ENCODE results near the gene TTF1.
A peak's percentile ranks its signal among the peaks of the same experiment; 100 is the strongest.

The TTF1 gene, protein sequence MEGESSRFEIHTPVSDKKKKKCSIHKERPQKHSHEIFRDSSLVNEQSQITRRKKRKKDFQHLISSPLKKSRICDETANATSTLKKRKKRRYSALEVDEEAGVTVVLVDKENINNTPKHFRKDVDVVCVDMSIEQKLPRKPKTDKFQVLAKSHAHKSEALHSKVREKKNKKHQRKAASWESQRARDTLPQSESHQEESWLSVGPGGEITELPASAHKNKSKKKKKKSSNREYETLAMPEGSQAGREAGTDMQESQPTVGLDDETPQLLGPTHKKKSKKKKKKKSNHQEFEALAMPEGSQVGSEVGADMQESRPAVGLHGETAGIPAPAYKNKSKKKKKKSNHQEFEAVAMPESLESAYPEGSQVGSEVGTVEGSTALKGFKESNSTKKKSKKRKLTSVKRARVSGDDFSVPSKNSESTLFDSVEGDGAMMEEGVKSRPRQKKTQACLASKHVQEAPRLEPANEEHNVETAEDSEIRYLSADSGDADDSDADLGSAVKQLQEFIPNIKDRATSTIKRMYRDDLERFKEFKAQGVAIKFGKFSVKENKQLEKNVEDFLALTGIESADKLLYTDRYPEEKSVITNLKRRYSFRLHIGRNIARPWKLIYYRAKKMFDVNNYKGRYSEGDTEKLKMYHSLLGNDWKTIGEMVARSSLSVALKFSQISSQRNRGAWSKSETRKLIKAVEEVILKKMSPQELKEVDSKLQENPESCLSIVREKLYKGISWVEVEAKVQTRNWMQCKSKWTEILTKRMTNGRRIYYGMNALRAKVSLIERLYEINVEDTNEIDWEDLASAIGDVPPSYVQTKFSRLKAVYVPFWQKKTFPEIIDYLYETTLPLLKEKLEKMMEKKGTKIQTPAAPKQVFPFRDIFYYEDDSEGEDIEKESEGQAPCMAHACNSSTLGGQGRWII

DNA sequence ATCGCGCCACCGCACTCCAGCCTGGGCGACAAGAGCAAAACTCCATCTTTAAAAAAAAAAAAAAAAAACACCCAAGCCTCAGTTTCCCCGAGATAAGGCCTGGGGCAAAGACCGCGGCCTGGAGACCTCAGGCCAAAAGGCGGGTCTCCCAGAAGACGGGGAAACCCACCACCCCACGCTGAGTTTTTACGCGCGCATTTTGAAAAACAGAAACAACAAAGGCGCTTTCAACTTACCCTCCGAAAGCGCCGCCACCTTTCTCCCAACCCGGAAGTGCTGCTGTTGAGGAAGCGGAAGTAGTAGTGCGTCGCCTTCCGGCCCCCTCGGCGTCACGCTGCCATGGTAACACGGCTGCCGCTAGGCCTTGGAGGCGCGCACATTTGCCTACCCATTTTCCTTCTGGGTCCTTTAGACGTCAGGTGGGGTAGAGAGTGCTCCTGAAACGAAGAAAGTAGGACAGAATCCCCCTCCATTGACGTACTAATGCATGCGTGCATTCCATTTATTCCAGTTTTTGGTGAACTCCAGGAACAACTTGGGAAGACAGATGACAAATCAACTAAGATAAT is at the start of gene TTF1:
Gene TTF1, minus strand, starts transcription at position 287 of the 569 bp plus-strand sequence. CDS start 4,019 bp downstream, outside the sequence.
- peak; percentile 93 to 94 for DNase-seq

DNA sequence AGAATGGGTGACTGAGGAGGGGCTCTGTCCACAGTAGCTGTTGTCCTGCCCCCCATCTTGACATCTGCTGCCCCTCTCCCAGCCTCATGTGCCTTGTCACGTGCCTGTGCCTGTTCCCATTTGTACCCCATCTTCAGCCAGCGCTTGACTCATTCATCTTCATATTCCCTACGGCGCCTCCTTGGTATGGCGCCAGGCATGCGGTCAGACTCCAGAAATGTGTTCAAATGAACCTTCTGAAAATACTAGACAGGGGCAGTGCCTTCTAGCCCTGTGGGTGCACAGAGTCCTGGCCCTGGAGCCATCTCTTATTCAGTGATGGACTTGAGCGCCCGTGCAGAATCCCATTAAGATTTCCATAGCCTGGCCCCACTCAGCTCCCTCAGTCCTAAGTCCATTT is 49.6 kb upstream of the TTF1 start:
- no peak for DNase-seq

DNA sequence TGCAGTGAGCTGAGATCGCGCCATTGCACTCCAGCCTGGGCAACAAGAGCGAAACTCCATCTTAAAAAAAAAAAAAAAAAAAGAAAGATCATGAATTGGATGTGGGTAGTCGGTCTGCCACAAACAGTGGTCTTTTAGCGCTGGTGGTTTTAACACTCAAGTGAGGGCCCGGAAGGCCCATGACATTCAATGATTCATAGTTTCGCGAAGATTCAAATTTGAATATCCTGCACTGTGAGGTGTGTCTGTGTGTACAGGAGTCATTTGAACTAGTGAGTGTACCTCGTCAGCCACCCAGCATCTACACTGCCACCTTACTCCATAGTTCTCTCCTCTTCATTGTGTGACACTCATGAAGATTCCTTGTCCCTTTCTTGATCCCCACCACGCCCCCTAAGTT is 44.6 kb upstream of the TTF1 start:
- DNase-seq, result no peak

DNA sequence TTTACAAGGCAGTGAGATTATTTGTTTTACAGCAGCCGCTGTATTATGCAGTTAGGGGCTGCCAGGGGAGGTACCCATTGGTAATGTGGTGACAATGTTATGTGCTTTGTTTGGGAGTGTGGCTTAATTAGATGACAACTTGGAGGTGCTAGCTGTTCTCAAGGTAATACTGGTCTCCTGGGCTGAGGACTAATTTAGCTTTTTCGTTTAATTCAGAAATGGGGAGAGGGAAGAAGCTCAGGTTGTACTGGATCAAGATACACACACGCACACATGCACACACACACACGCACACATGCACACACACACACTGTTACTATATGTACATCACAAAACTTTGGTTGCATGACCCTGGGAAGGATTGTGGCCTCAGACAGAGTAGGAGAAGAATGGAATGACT is 41.3 kb upstream of the TTF1 start:
- DNase-seq, result no peak

DNA sequence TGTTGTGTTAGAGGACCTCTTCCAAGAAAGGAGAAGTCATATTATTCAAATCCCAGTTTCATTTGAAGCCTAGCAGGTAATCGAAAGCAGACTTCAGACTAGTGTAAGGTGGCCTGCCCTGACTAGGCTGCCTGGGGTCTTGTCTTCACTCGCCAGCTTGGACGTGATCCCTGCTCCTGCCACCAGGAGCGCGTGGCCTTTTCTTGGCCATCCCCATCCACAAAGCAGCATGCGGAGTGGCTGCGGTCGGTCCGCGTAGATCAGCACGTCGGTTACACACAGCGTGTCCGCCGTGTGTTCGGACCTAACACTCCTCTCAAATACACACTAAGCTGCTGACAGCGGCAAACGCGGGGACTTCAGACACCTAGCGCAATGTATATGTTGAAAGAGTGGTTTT is 40.7 kb upstream of the TTF1 start:
- DNase-seq, result no peak

DNA sequence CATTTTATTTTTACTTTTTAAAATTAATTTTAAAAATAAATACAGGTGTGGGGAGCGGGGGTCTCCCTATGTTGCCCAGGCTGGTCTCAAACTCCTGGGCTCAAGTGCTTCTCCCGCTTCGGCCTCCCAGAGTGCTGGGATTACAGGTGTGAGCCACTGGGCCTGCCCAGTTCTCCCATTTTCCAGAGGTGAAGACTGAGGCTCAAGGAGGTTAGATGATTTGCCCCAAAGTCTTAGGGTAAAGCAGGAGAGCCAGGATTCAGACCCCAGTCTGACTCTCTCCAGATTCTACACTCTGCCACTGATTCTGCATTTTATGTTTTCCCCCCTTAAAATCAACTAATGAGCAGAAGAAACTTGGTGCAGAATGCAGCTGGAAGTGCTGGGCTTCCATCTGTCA is 40.2 kb upstream of the TTF1 start:
- no peak for DNase-seq

DNA sequence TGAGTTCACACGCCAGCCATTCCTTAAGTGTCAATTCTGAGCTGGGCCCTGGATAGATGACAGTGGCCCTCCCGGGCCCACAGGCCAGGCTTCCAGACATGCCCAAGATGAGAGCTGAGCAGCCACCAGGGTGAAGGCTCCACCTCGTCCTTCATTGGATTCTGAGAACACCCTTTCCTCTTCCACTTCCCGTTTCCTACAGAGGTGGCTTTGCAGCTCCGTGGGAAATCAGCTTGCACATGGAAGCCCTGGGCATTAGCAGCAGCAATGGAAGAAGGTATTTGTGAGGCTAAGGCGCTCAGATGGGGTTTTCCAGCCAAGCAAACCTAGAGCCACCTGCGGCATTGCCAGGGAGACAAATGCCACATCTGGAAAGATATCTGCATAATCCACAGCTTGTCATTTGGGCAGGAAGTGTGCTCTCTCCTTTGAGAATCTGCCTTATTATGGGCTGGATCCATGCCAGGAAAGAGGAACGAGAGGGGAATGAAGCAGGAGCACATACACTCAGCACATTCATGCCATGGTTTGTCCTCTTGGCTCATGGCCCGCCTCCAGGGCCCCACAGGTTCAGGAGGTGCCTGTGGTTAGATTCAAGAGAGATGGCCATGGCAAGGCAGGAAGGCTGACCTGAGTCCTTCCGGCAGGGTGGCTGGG is 37.4 kb upstream of the TTF1 start:
- no peak for DNase-seq

DNA sequence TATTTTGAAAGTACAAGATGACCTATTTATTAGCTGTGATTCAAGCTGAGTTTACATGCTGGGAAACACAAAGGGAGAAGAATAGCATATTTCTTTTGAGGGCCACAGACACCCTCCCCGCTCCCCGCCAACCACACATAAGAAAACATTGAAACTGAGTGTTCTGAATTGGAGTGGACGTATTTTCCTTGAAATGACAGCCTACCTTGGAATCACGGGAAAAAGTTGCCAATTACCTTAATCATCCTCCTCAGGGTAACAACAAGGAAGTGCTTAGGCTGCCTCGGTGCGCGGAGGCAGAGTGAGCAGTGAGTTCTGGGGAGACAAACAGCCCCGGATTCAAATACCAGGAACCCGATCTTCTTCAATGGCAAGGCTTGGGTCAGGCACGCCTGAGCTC is 34.8 kb upstream of the TTF1 start:
- no peak for DNase-seq

DNA sequence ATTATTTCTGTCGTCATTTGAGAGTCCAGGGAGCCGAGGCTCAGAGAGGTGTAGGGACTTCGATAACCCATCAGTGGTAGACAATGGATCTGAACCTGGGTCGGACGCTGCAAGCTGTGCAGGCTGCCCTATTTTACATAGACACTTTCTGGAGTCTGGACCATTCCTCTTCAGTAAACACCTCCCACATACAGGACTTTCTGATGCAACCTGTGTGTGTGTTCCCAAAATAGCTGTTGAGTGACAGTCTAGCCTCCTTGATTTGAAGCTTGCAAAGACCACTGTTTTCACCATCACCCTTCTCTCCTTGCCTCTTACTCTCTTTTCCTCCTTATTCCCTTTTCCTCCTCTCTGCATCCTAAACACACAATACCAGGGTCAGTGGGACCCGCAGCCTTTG is 34.1 kb upstream of the TTF1 start:
- no peak for DNase-seq

DNA sequence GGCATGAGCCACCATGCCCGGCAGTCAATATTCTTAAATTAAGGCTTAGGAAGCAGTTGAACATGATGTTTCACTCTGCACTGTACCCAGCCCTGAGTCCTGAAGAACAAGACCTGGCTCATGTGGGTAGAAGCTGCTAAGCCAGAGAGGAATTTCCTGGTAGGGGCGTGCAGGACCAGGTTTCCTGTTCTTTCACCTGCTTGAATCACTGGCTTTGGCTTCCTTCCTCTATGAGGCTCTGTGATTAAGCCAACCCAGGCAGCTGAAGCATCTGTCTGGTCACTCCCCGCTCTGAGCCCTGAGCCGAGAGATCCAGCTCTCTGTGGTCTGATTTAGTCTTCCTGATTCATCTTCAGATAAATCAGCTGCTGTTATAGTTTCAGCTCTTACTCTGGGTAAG is 32.5 kb upstream of the TTF1 start:
- no peak for DNase-seq

DNA sequence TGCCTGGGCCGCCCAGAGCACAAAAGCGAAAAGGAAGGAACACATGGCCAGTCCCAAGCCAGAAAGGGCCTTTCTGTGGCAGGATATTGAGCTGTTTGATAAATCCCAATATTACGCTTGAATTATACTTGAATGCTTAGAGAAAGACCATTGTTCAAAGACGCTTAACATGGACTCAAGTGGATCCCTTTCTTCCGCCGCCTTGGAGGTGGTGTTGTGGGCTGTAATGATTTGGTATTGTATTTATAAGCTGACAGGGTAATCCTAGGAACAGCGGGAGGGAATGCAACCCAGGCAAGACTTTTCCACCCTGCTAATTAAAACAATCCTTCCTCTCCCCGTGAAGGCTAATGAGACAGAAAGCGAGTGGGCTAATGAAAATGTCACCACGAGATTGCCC is 28.2 kb upstream of the TTF1 start:
- DNase-seq, result no peak

DNA sequence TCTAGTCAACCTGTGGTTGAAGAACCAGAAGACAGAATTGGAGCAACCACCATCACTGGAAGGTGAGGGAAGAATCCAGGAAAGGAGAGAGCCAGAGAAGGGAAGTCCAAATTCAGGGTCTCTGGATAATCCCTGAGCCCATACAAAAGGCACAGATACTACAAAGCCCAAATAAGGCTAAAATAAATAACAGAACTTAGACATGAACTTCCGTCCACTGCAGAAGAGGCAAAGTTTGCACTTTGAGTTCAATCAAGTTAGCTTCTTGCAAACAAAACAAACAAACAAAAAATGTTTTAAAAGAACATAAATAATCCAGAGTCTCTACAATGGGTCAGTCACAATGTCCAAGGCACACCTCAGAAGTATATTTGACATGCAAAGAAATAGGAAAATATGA is 24.4 kb upstream of the TTF1 start:
- no peak for DNase-seq

DNA sequence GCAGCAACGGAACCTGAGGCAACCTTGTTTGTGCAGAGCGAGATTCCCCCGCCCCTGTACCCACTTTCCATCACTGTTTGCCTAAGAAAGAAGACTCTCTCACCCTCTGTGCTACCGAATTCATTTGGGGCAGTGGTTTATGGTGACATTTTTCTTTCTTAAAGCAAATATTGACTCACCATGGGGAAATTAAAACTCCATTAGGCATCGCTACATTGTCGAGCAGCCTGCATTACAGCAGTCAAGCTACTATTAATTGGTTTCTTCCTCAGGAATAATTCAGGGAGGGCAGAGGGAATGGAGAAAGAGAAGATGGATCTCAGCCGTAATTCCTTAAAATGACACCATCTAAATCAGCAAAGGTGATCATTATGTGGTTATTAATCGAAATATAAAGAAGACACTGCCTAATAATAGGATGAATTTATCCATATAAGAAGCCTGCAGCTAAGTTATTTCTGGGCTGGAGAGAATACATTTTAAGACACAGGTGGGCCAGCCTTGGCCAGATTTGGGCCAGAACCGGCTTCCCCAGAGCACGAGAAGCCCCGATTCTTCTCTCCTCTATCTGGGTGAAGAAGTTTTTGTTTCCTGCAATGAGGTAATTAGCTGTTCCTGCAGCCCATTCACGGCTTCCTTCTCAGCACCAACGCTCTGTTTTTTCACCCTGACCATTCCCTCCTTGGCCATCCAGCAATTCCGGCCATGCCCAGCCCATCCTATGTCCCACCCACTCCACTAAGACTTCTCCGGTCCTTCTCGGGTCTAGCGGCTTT is 20.2 kb upstream of the TTF1 start:
- no peak for DNase-seq

DNA sequence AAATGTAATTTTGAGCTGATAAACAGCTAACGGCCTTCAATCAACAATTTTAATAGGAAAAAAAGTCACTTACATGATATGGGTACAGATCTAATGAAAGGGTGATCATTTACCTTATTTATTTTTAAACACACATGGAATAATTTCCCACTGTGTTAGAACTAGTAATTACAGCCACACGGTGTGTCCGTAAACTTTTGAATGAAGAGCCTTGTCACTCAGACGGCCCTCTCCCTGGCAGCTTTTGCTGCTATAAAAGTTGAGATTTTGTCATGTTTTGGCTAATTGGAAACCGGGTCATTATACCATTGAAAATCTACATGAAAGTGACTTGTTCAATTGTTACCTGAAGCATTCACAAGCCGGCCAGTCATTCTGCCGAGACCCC is 19.0 kb upstream of the TTF1 start:
- DNase-seq, result no peak

DNA sequence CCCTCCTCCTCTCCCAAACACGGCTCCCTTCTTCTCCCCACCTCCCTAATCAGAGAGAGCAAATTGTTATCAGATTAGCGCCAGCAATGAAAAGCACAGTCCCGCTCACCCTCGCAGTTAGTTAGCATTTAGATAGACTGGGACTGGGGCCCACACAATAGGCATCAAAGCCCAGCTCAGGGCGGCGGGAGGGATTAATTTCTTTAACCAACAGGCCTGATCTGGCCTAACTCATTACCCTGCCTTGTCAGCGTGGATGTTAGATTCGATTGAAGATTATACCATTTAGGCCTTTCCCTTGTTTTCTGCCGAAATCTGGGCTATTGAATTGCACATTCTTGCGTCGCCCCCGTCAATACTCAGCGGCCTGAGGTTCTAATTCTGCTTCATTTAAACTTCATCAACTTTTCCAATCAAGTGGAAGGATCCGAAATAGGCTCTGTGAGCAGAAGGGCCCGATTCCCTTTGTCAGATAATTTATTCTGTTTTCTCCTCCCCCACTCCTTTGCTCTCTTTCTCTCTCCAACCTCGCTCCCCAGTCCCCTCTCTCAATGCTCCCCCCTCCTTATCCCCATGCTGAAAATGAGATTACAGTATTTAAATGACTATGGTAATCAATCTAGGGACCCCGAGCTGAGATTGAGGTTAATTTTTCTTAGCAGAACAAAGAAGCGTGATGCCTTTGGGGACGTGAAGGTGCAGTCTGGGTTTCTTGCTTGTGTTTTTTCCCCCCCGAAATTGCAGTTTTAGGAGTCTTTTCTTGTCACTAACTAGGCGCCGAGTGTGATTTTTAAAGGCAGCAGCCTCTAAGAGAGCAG is 18.4 kb upstream of the TTF1 start:
- no peak for DNase-seq

DNA sequence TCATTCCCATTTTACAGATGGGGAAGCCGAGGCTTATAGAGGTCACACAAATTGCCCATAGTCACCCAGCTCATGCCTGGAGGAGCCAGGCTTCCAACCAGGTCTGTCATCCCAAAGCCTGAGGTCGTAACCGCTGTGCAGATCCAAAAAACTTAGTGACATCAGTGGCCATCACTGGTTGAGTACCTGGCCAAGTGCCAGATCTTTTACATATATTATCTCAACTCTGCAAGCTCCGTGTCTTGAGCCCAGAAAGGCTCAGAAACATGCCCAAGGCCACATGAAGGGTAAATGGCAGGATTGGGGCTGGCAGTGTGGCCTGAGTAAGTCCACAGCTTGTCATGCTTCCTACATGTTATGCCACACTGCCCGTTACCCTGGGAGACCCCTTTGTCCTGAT is 16.9 kb upstream of the TTF1 start:
- no peak for DNase-seq

DNA sequence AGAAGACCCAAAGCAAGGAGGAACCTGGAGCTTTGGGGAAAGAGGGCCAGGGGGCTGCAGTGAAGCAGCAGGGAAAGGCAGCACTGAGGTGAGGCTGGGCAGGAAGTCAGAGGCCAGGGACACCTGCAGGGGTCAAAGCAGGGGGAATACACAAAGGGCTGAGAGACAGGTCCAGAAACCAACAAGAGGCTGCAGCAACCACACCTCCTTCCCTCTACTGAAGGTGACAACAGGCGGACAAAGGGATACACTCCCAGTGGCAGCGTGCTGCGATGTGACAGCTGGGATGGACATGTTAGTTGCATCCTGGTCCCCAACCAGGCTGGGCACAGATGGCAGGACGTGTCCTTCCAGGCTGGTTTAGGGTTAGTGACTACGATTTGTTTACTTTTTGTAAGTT is 15.9 kb upstream of the TTF1 start:
- DNase-seq, result no peak

DNA sequence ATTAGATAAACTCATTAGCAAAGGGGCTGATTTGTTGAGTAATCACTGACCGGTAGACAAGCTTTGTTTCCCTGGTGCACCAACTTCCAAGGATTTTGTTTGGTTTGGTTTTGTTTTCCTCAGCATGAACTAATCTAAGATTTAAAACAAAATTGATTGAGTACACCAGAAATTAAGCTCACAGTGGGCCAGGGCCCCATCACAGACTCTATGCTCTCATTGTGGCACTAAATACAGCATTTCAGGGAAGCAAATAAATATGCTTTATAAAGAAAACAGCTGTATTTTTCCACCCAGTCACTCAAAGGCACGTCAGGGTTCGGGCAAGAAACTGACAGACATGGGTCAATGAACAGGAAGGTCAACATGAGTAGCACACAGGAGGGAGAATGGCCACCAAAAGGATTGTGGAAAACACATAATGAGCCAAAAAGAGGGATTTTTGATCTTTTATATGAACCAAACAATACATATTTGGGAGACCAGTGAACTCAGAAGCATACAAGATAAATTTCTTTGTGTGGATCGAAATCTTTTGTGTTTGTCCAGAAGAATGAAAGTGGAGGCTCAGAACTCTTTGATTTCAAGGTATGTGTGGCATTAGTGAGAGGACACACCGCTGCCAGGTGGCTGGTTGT is 12.2 kb upstream of the TTF1 start:
- DNase-seq, result no peak

DNA sequence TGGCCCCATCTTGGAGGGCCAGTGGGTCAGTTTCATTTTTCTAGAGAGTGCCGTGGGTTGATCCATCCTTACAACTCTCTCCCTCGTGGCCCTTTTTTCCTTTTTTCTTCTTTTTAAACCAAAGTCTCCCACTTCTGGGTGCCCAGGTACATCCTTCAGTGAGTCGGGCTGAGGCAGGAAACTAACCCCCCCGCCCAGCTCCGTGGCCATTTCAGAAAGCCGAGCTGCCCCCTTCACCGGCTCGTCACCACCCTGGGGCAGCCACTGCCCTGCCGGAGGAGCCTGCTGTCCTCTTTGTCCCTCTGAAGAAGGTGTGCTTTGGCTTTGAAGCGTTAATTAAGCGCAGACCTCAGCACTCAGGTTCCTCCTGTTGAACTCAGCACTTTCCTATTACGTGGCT is 8.5 kb upstream of the TTF1 start:
- no peak for DNase-seq

DNA sequence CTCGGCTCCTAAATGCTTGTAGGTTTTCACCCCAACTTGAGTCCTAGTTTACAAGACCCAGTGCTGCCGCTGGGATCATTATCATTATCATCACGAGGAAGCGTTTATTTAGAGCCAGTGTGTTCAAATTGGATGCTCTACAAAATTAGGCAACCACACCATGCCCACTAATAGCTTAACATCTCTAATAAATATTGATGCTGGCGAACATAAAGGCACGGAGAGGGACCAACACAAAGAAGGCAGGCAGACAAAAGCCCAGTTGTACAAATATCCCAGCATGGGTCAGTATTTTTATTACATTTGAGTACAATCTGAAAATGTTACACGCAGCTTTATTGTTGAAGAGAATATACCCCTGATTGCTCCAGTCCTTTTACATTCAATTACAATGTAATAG is 8.1 kb upstream of the TTF1 start:
- no peak for DNase-seq

DNA sequence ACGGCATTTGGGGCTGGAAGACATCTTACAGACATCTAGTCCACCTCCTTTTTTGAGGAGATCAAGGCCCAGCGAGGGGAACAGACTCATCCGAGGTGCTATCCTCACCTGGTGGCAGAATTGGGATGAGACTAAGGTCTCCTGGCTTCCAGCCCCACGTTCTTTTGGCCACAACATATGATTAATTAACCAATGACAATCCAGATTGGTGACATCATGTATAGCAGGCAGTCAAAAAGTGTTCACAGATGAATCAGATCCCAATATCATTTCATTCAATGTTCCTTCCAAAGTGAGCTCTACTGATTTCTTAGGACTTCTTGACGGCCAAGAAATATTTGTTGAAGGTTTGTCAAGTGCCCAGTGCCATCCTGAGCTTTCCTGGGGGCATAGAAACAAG is 7.3 kb upstream of the TTF1 start:
- no peak for DNase-seq

All from Kasumi-1 (cell line).